Activated T-helper 1 cell treated with anti-CD3 and anti-CD28 coated beads, Interleukin-12 subunit alpha, Interleukin-12 subunit beta, Interleukin-2, Interleukin-4 antibody, amounts not matched to agents 30 ng/mL and 10 ng/mL and 1 ng/mL, durations not matched to agents 14 hours and 24 hours and 36 hours (primary cell): Measurements from ENCODE around the gene APOL1. TPM values are rescaled to one million over a fixed set of nuclear protein-coding genes. Genes with fewer than 3 reads are reported as not detected.
"Not testable (repeated sequence)": the region's sequence is repeated elsewhere in the genome, so short reads cannot be mapped to it uniquely, and the experiment has no call there.

Experiments used
- DNase-seq: peaks from one replicate; pipeline ENCODE4 v3.0.0; 2021; ENCODE audit warnings: low spot score
- H3K27ac Mint-ChIP-seq: one replicate; pipeline ENCODE4 v1.8.0; 2021; ENCODE audit warnings: mild to moderate bottlenecking, mixed read lengths
- H3K27me3 Mint-ChIP-seq: one replicate; pipeline ENCODE4 v1.8.0; 2022; ENCODE audit warnings: mild to moderate bottlenecking, moderate library complexity, mixed read lengths; ENCODE audit not compliant: insufficient read depth
- H3K36me3 Mint-ChIP-seq: one replicate; pipeline ENCODE4 v1.8.0; 2021; ENCODE audit warnings: low read depth, mixed read lengths
- H3K4me1 Mint-ChIP-seq: one replicate; pipeline ENCODE4 v1.8.0; 2021; ENCODE audit warnings: low read depth, mixed read lengths
- H3K4me3 Mint-ChIP-seq: one replicate; pipeline ENCODE4 v1.8.0; 2021; ENCODE audit warnings: mild to moderate bottlenecking, moderate library complexity, mixed read lengths
- H3K9me3 Mint-ChIP-seq: one replicate; pipeline ENCODE4 v1.8.0; 2021; ENCODE audit warnings: mixed read lengths
- intact Hi-C: fragments of 100-400 bp; cut with micrococcal nuclease; formaldehyde crosslinking; loops from one replicate; pipeline ENCODE4 v1.15.1; 2024
- total RNA-seq: library from RNA; stranded (reverse); gene quantifications from 2 replicates; pipeline ENCODE4 v1.2.3, GENCODE V29; 2022

APOL1 gene
- 36.7 and 37.1 TPM in 2 replicates for total RNA-seq

- Mint-ChIP-seq H3K27ac (peak within 1 kb of the TSS; percentile 83), H3K4me3 (peak within 1 kb of the TSS; percentile 93), H3K36me3 (peaks cover 9% of the 10 kb centered on the region), H3K4me1 (peaks cover 60% of the 10 kb centered on the region), H3K27me3 (no peaks in the 10 kb centered on the region), H3K9me3 (peaks cover 10% of the 10 kb centered on the region)
- intact Hi-C loops, result no loop called here
- DNase-seq, result peak; percentile 64
Measured at GRCh38 chr22:36252754-36253522, at the start of gene APOL1. Gene APOL1 (plus strand): TSS chr22:36253133. CDS start chr22:36254956, 1,823 bp downstream.

- DNase-seq, intact Hi-C loops, H3K4me1 Mint-ChIP-seq, H3K27me3 Mint-ChIP-seq, H3K9me3 Mint-ChIP-seq, H3K4me3 Mint-ChIP-seq, H3K36me3 Mint-ChIP-seq, H3K27ac Mint-ChIP-seq: not testable (repeated sequence)
Measured at GRCh38 chr22:36203441-36203840, 49.5 kb upstream of the APOL1 start.

GRCh38 chr22:36204001-36204631 lies 48.8 kb upstream of the APOL1 start:
- Mint-ChIP-seq H3K36me3 (no peaks in the 10 kb centered on the region), H3K27ac (no peak overlapping the region), H3K4me3 (peak overlapping the region; percentile 25), H3K9me3 (peaks cover 6% of the 10 kb centered on the region), H3K4me1 (no peaks in the 10 kb centered on the region), H3K27me3 (peaks cover 10% of the 10 kb centered on the region)
- intact Hi-C loops, result no loop called here
- no peak for DNase-seq

GRCh38 chr22:36204632-36205015 lies 48.3 kb upstream of the APOL1 start:
- Mint-ChIP-seq H3K36me3 (no peaks in the 10 kb centered on the region), H3K4me3 (peak overlapping the region; percentile 25), H3K4me1 (no peaks in the 10 kb centered on the region), H3K9me3 (peaks cover 10% of the 10 kb centered on the region), H3K27me3 (peaks cover 12% of the 10 kb centered on the region), H3K27ac (no peak overlapping the region)
- intact Hi-C loops, result no loop called here
- no peak for DNase-seq

GRCh38 chr22:36205573-36205972 lies 47.4 kb upstream of the APOL1 start:
- H3K4me1 Mint-ChIP-seq, H3K27ac Mint-ChIP-seq, DNase-seq, H3K9me3 Mint-ChIP-seq, intact Hi-C loops, H3K36me3 Mint-ChIP-seq, H3K4me3 Mint-ChIP-seq: not testable (repeated sequence)
- peaks cover 13% of the 10 kb centered on the region for H3K27me3 Mint-ChIP-seq

GRCh38 chr22:36206255-36206654 lies 46.7 kb upstream of the APOL1 start:
- no peak for DNase-seq
- Mint-ChIP-seq H3K4me1 (peaks cover 4% of the 10 kb centered on the region), H3K27me3 (peaks cover 12% of the 10 kb centered on the region), H3K36me3 (no peaks in the 10 kb centered on the region), H3K27ac (no peak overlapping the region), H3K4me3 (no peak overlapping the region), H3K9me3 (peaks cover 10% of the 10 kb centered on the region)
- intact Hi-C loops, result no loop called here

GRCh38 chr22:36208162-36208765 lies 44.7 kb upstream of the APOL1 start:
- H3K27ac Mint-ChIP-seq, result no peak overlapping the region
- peaks cover 10% of the 10 kb centered on the region for H3K9me3 Mint-ChIP-seq
- DNase-seq, result no peak
- intact Hi-C loops, result no loop called here
- peaks cover 6% of the 10 kb centered on the region for H3K4me1 Mint-ChIP-seq
- H3K4me3 Mint-ChIP-seq, result no peak overlapping the region
- H3K36me3 Mint-ChIP-seq, result no peaks in the 10 kb centered on the region
- H3K27me3 Mint-ChIP-seq, result peaks cover 15% of the 10 kb centered on the region

- Mint-ChIP-seq H3K9me3 (peaks cover 10% of the 10 kb centered on the region), H3K27me3 (peaks cover 15% of the 10 kb centered on the region), H3K36me3 (no peaks in the 10 kb centered on the region), H3K4me3 (no peak overlapping the region), H3K4me1 (peaks cover 6% of the 10 kb centered on the region), H3K27ac (no peak overlapping the region)
- no peak for DNase-seq
- intact Hi-C loops, result no loop called here
Measured at GRCh38 chr22:36208914-36209313, 44.0 kb upstream of the APOL1 start.

GRCh38 chr22:36209488-36209908 lies 43.4 kb upstream of the APOL1 start:
- peaks cover 15% of the 10 kb centered on the region for H3K27me3 Mint-ChIP-seq
- H3K4me3 Mint-ChIP-seq, H3K4me1 Mint-ChIP-seq, H3K27ac Mint-ChIP-seq, DNase-seq, intact Hi-C loops, H3K9me3 Mint-ChIP-seq, H3K36me3 Mint-ChIP-seq: not testable (repeated sequence)

GRCh38 chr22:36210224-36210623 lies 42.7 kb upstream of the APOL1 start:
- H3K27me3 Mint-ChIP-seq, result peaks cover 17% of the 10 kb centered on the region
- H3K4me3 Mint-ChIP-seq, result no peak overlapping the region
- peaks cover 6% of the 10 kb centered on the region for H3K4me1 Mint-ChIP-seq
- peaks cover 10% of the 10 kb centered on the region for H3K9me3 Mint-ChIP-seq
- DNase-seq, result no peak
- H3K36me3 Mint-ChIP-seq, result no peaks in the 10 kb centered on the region
- H3K27ac Mint-ChIP-seq, result no peak overlapping the region
- intact Hi-C loops, result no loop called here

GRCh38 chr22:36211237-36211861 lies 41.6 kb upstream of the APOL1 start:
- H3K36me3 Mint-ChIP-seq, result no peaks in the 10 kb centered on the region
- H3K27me3 Mint-ChIP-seq, result peaks cover 24% of the 10 kb centered on the region
- DNase-seq, result no peak
- H3K27ac Mint-ChIP-seq, result no peak overlapping the region
- H3K4me3 Mint-ChIP-seq, result no peak overlapping the region
- peaks cover 10% of the 10 kb centered on the region for H3K9me3 Mint-ChIP-seq
- peaks cover 6% of the 10 kb centered on the region for H3K4me1 Mint-ChIP-seq
- intact Hi-C loops, result no loop called here

GRCh38 chr22:36212901-36213300 lies 40.0 kb upstream of the APOL1 start:
- Mint-ChIP-seq H3K27me3 (peaks cover 34% of the 10 kb centered on the region), H3K4me1 (peaks cover 6% of the 10 kb centered on the region), H3K27ac (no peak overlapping the region), H3K36me3 (no peaks in the 10 kb centered on the region), H3K9me3 (peaks cover 10% of the 10 kb centered on the region), H3K4me3 (no peak overlapping the region)
- DNase-seq, result no peak
- intact Hi-C loops, result no loop called here

- H3K27me3 Mint-ChIP-seq, result peaks cover 39% of the 10 kb centered on the region
- intact Hi-C loops, result no loop called here
- no peak overlapping the region for H3K27ac Mint-ChIP-seq
- no peaks in the 10 kb centered on the region for H3K36me3 Mint-ChIP-seq
- DNase-seq, result no peak
- peaks cover 6% of the 10 kb centered on the region for H3K4me1 Mint-ChIP-seq
- H3K4me3 Mint-ChIP-seq, result no peak overlapping the region
- H3K9me3 Mint-ChIP-seq, result peaks cover 10% of the 10 kb centered on the region
Measured at GRCh38 chr22:36213586-36213985, 39.3 kb upstream of the APOL1 start.
